Mesothelial cell of epicardium (in vitro differentiated cells): ENCODE data around the gene GOLT1A. TPM values are rescaled to one million over a fixed set of nuclear protein-coding genes. Genes with fewer than 3 reads are reported as not detected.

Experiments
- DNase-seq, 2 experiments: peaks; one replicate each; pipeline ENCODE4 v3.0.0; 2021; ENCODE audit warnings: low spot score in 2 of 2; ENCODE audit not compliant: unreplicated experiment in 2 of 2
- H3K27ac Mint-ChIP-seq: 2 replicates; pipeline ENCODE4 v1.8.0; 2021; ENCODE audit warnings: mixed read lengths
- H3K27me3 Mint-ChIP-seq: 2 replicates; pipeline ENCODE4 v1.8.0; 2021; ENCODE audit warnings: low read depth, mixed read lengths
- H3K36me3 Mint-ChIP-seq: 2 replicates; pipeline ENCODE4 v1.8.0; 2021; ENCODE audit warnings: mixed read lengths
- H3K4me1 Mint-ChIP-seq: 2 replicates; pipeline ENCODE4 v1.8.0; 2021; ENCODE audit warnings: mixed read lengths
- H3K4me3 Mint-ChIP-seq: 2 replicates; pipeline ENCODE4 v1.8.0; 2021; ENCODE audit warnings: mild to moderate bottlenecking, moderate library complexity, mixed read lengths
- H3K9me3 Mint-ChIP-seq: 2 replicates; pipeline ENCODE4 v1.8.0; 2021; ENCODE audit warnings: mixed read lengths
- CTCF ChIP-seq: fragments of 200-600 bp; sonication (generic); IDR thresholded peaks from one replicate; pipeline ENCODE4 v1.5.0; 2021; ENCODE audit warnings: antibody characterized with exemption; ENCODE audit not compliant: unreplicated experiment
- total RNA-seq: library from RNA; stranded (reverse); gene quantifications from 3 replicates; pipeline ENCODE4 v1.2.1, GENCODE V29; 2021

GOLT1A gene
- total RNA-seq, 1 donor from 2014 or later: 4.1 TPM

- Mint-ChIP-seq H3K9me3 (no peaks in the 10 kb centered on the region), H3K4me3 (no peak overlapping the region), H3K36me3 (peaks cover 18% of the 10 kb centered on the region), H3K27ac (no peak overlapping the region), H3K27me3 (no peaks in the 10 kb centered on the region), H3K4me1 (peaks cover 14% of the 10 kb centered on the region)
- no peak for TF ChIP-seq CTCF
- DNase-seq: no peak
Observed at GRCh38 chr1:204261266-204261665, 47.5 kb upstream of the GOLT1A start.

GRCh38 chr1:204260601-204261197 lies 46.9 kb upstream of the GOLT1A start:
- H3K9me3 Mint-ChIP-seq: no peaks in the 10 kb centered on the region
- H3K4me3 Mint-ChIP-seq: no peak overlapping the region
- H3K36me3 Mint-ChIP-seq: peaks cover 20% of the 10 kb centered on the region
- no peak for TF ChIP-seq CTCF
- peaks cover 14% of the 10 kb centered on the region for H3K4me1 Mint-ChIP-seq
- H3K27me3 Mint-ChIP-seq: no peaks in the 10 kb centered on the region
- H3K27ac Mint-ChIP-seq: no peak overlapping the region
- DNase-seq: no peak

- Mint-ChIP-seq H3K4me1 (peaks cover 14% of the 10 kb centered on the region), H3K4me3 (no peak overlapping the region), H3K9me3 (no peaks in the 10 kb centered on the region), H3K27ac (no peak overlapping the region), H3K36me3 (peaks cover 18% of the 10 kb centered on the region), H3K27me3 (no peaks in the 10 kb centered on the region)
- no peak for DNase-seq
- no peak for TF ChIP-seq CTCF
Observed at GRCh38 chr1:204259782-204260181, 46.0 kb upstream of the GOLT1A start.

- no peak for DNase-seq
- H3K4me3 Mint-ChIP-seq: no peak overlapping the region
- H3K4me1 Mint-ChIP-seq: peaks cover 14% of the 10 kb centered on the region
- H3K27ac Mint-ChIP-seq: no peak overlapping the region
- no peaks in the 10 kb centered on the region for H3K9me3 Mint-ChIP-seq
- TF ChIP-seq CTCF: no peak
- peaks cover 18% of the 10 kb centered on the region for H3K36me3 Mint-ChIP-seq
- no peaks in the 10 kb centered on the region for H3K27me3 Mint-ChIP-seq
Observed at GRCh38 chr1:204259196-204259595, 45.4 kb upstream of the GOLT1A start.

GRCh38 chr1:204258213-204259115 lies 44.7 kb upstream of the GOLT1A start:
- DNase-seq: peak in 1 of 2 experiments; percentile 73
- no peaks in the 10 kb centered on the region for H3K9me3 Mint-ChIP-seq
- TF ChIP-seq CTCF: peak; percentile 67
- H3K27me3 Mint-ChIP-seq: no peaks in the 10 kb centered on the region
- no peak overlapping the region for H3K4me3 Mint-ChIP-seq
- H3K27ac Mint-ChIP-seq: no peak overlapping the region
- peaks cover 17% of the 10 kb centered on the region for H3K36me3 Mint-ChIP-seq
- H3K4me1 Mint-ChIP-seq: peaks cover 9% of the 10 kb centered on the region
